COR-L47 (cell line): ENCODE results near the gene FAM228A.
A peak's percentile ranks its signal among the peaks of the same experiment; 100 is the strongest.
"Not testable (repeated sequence)": the region's sequence is repeated elsewhere in the genome, so short reads cannot be mapped to it uniquely, and the experiment has no call there.

ENCODE experiments used
- DNase-seq: peaks from one replicate; lab custom pipeline; 2025; lab: John Stamatoyannopoulos, UW

Gene FAM228A

GRCh38 chr2:24191156-24191555 is 16.3 kb downstream of the FAM228A start:
- DNase-seq, result no peak

DNA sequence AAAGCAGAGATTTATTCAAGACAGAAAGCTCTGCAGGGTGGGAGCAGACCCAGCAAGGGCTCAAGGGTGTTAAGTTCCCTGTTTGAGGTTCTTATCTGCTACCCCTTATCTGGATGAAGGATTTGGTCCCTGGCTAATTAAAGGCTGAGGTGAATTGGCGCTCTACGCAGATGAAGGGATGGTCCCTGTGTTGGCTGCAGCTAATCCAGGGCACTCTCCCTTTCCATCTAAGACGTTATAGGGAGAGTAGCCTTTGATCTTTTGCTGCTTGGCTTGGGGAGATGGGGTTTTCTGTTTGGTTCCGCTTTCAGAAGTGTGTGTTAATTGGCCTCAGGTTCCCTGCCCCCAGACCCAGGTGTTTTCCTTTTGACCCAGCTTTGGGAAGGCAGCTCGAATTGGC is 17.0 kb downstream of the FAM228A start:
- no peak for DNase-seq

DNA sequence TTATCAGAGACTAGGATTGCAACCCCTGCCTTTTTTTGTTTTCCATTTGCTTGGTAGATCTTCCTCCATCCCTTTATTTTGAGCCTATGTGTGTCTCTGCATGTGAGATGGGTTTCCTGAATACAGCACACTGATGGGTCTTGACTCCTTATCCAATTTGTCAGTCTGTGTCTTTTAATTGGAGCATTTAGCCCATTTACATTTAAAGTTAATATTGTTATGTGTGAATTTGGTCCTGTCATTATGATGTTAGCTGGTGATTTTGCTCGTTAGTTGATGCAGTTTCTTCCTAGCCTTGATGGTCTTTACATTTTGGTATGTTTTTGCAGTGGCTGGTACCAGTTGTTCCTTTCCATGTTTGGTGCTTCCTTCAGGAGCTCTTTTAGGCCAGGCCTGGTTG is 22.4 kb downstream of the FAM228A start:
- not testable (repeated sequence) for DNase-seq

DNA sequence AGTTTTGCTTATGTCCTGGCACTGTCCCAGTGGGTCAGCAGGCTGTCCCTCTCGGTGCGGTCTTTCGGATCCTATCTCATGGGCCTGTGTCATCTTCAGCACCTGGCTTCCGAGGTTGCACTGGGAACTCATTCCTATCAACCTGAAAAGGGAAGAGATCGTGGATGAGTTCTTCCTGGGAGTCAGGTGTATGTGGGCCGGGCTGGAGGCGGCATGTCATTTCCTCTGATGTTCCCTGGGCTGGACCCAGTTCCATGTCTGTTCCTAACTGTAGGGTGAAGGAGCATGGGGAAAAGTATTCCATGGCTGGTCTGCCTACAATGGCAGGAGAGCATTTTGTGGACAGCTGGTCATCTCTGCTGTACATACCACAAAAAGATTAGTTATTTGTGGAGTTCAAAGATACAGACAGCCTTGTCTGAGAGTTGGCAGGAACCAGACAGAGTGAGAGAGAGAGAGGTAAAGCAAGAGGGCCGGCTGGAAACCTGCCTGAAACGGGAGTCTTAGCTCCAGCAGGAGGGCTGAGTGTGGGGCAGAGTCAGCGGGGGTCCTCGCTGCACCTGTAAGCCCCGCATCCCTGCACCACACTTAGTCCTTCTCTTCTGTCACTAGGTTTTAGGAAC is 25.2 kb downstream of the FAM228A start:
- DNase-seq, result no peak

- no peak for DNase-seq
Observed at GRCh38 chr2:24200799-24201198, 25.9 kb downstream of the FAM228A start.

- no peak for DNase-seq
Observed at GRCh38 chr2:24203029-24203786, 28.4 kb downstream of the FAM228A start.

DNA sequence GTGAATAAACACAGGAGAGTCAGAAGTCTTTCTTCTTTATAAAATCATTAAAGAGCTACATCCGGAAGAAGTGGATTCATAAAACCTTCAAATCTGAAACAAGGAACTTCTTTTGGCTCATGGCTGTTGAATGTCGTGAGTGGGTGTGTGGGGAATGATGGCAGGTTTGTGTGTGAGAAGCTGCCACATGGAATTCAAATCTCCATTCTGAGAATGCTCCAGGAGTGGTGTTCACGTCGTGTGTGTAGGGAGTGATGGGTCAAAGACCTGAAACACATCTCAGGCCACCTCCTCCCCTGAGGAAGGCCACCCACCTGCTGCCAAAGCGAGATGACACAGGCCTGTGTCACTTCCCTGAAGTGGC is 28.9 kb downstream of the FAM228A start:
- DNase-seq, result no peak

DNA sequence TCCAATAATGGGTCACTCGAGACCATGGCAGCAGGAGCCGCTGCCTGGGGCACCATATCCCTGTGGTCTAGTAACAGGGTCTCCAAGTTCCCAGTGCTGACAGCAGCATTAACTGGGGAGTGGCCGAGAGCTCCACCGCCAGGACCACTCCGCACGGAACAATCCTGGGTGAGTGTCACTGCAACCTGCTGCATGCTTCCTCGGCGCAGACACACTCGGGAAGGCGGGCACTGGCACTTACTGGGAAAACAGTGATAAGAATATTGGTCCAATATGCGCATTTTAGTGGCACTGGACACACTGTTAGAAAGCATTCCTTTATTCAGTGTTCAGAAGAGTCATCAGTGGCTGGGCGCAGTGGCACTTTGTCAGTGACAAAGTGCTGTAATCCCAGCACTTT is 29.7 kb downstream of the FAM228A start:
- no peak for DNase-seq

DNA sequence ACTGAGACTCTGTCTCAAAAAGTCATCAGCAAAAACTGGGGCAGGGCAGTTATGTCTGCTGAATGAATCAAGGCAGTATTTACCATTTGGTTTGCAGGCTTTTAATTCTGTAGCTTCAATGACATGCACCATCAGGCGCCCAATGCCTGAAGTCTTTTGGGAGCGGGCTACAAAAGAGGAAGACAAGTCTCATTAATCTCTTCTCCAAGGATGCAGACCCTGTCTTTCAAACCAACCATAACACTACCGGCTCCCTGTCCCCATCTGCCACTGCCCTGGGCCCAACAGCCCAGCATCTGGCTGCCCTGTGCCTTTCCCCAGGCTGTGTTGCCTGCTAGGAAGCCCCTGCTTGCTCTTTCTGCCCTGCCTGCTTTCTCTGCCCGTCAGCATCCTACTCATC is 30.3 kb downstream of the FAM228A start:
- no peak for DNase-seq

DNA sequence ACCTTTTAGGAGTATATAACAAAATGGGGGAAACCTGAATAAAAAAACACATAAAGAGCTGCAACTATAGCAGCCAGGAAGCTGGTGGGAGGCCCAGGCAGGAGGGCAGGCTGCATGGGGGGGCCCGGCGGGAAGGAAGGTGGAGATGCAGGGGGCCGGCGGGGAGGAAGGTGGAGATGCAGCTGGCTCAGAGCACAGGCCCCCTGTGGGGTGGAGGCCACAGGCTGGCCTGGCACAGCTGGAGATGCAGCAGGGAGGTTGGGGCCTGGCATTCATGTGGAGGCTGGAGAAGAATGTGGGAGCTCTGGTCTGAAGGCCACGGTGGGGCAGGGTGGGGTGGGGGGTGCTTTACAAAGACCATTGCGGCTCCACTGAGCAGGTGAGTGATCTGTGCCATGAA is 31.4 kb downstream of the FAM228A start:
- DNase-seq, result no peak

GRCh38 chr2:24206714-24207113 is 31.9 kb downstream of the FAM228A start:
- no peak for DNase-seq

GRCh38 chr2:24207359-24207758 is 32.5 kb downstream of the FAM228A start:
- no peak for DNase-seq

DNA sequence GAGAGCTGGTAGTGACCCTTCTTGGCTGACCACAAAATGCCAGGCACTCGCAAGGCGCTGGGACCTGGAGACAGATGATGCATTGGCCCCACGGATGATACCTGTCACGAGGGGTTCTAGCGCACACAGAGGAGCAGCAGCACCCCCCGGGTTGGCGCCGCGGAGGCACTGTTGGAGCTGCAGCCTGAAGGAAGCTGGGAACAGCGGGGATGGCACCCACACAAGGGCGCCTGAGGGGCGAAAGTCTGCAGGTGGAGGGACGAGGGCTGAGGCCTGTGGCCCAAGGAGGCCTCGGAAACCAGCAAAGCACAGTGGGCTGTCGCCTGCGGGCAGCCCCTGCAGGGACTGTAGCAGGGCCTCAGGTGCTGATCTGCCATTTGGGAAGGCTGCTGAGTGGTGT is 33.6 kb downstream of the FAM228A start:
- no peak for DNase-seq

GRCh38 chr2:24209389-24210105 is 34.7 kb downstream of the FAM228A start:
- DNase-seq, result peak; percentile 27

GRCh38 chr2:24210106-24210455 is 35.2 kb downstream of the FAM228A start:
- DNase-seq, result no peak

- DNase-seq, result no peak
Observed at GRCh38 chr2:24210723-24211122, 35.9 kb downstream of the FAM228A start.

GRCh38 chr2:24211408-24211807 is 36.6 kb downstream of the FAM228A start:
- DNase-seq, result no peak

- no peak for DNase-seq
Observed at GRCh38 chr2:24214880-24215279, 40.0 kb downstream of the FAM228A start.

DNA sequence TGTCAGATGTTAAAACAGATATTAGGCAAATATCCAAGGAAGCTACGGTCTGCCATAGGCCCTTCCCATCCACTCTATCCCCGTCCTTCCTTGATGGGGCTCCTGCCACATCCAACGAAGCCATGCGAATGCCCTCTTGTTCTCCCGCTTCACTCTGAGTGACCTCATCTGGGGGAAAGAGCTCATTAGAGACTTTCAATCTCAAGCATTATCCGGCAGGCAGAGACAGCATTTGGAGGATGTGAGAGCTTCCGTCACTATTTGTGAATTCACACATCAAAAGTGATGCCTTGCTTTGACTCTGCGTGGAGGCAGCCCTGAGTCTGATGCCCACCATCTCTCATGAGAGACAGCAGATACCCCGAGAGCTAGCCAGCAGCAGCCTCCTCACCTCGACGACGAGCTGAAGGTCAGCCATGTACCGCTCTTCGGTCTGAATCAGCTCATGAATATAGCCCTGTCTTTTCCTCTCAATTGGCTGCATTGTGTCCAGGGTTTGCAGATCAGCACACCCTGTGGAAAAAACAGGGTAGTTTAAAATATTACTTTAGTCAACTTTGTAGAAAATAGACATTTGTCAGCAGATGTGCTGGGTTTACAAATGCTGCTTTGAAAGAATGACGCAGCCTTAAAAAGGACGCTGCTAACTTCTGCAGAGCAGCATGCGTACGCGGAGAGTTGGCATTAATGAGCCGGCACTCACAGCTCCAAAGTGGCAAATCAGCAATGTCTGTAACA is 45.9 kb downstream of the FAM228A start:
- DNase-seq, result no peak

DNA sequence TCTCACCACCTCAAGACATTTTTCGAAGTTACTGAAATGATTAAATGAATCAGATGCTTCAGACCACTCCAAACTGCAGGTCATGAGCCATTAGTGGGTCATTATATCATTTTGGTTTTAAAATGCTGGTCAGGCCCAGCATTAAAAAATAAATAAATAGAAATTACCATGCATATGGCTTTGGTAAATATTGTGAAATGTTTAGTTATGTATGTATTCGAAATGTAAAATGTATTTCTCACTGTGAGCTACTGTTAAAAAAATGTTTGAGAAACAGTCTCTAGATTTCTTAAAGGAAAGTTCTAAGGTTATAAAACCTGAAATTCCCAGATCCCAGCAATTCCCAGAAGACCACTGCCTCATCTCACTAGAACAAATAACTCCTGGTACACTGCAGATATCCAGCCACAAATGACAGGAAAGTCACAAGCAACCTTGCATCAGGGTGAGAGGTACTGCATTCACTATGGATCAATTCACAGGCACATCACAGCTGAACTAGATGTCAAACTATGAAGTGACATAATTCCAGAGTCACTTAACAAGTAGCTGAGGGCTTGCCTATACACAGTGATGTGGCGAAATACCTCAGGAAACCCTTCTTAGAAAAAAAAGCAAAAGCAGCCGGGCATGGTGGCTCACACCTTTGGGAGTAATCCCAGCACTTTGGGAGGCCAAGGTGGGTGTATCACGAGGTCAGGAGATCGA is 46.6 kb downstream of the FAM228A start:
- no peak for DNase-seq

DNA sequence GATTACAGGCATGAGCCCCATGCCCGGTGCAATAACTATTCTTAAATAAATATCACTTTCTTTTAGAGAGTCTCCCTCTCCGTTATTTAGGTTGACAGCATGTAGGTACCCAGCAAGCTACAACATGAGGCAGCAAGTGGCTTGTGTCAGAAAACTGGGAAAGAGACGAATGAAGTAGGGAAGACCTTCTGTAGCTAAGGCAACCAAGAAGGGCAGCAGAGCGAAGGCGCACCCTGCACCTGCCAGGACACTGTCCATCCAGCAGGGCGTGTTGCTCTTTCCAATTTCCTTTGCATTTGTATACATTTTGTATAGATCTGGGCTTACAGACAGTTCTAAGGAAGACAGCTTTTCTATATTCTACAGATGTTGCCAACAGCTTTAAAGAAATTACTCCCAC is 48.1 kb downstream of the FAM228A start:
- no peak for DNase-seq
